Body of pancreas (tissue), 4 donors: ENCODE measurements around the gene RHOBTB3.

Experiments used
- CTCF ChIP-seq, 7 experiments: fragments of 450-650 bp in 4 of 7; fragments of 200-600 bp in 3 of 7; sonication (generic) in 3 of 7; IDR thresholded peaks; one replicate each; pipeline ENCODE4 v1.5.1; 2016 to 2019; ENCODE audit warnings: antibody characterized with exemption in 7 of 7
- POLR2A ChIP-seq, 3 donors: fragments of 450-650 bp; IDR thresholded peaks; one replicate each; pipeline ENCODE4 v1.6.1; 2016; ENCODE audit warnings: antibody characterized with exemption in 3 of 3, mild to moderate bottlenecking in 2 of 3

GRCh38 chr5:95803271-95804148 is 72.4 kb downstream of the RHOBTB3 start:
- TF ChIP-seq CTCF (IDR thresholded peaks at IDR 0.05) = no peak
- no peak for TF ChIP-seq POLR2A (IDR thresholded peaks at IDR 0.05)
